SU-DHL-6 (cell line): ENCODE measurements around the gene TEAD1.

Experiments
- H2AFZ ChIP-seq: fragments of 200-600 bp; sonication (generic); 2 replicates; pipeline ENCODE4 v1.6.1; 2014; ENCODE audit warnings: low read depth, mild to moderate bottlenecking, moderate library complexity, mixed read lengths, antibody characterized with exemption, low read length; ENCODE audit not compliant: severe bottlenecking
- H3F3A ChIP-seq: fragments of 200-600 bp; shearing (Covaris generic); 2 replicates; pipeline ENCODE4 v1.6.0; 2016; ENCODE audit warnings: antibody characterized with exemption, mild to moderate bottlenecking; ENCODE audit not compliant: insufficient read depth
- H3K27ac ChIP-seq: fragments of 200-600 bp; sonication (generic); 2 replicates; pipeline ENCODE4 v1.5.1; 2016; ENCODE audit warnings: low read depth, mild to moderate bottlenecking, low read length, moderate library complexity, mixed read lengths
- H3K27me3 ChIP-seq: fragments of 200-600 bp; sonication (generic), shearing (Covaris generic); 2 replicates; pipeline ENCODE4 v1.6.0; 2014; ENCODE audit warnings: mild to moderate bottlenecking, low read length
- H3K36me3 ChIP-seq: fragments of 200-600 bp; sonication (generic); 2 replicates; pipeline ENCODE4 v1.6.1; 2014; ENCODE audit warnings: mild to moderate bottlenecking, low read length, mixed read lengths
- H3K4me2 ChIP-seq: fragments of 300-600, 200-600 bp; shearing (Covaris generic), sonication (generic); 2 replicates; pipeline ENCODE4 v1.6.0; 2014; ENCODE audit warnings: low read length, low read depth, mild to moderate bottlenecking; ENCODE audit not compliant: poor library complexity, severe bottlenecking
- H3K4me3 ChIP-seq: fragments of 200-600 bp; sonication (generic); 2 replicates; pipeline ENCODE4 v1.5.1; 2014; ENCODE audit warnings: antibody characterized with exemption, low read length, mild to moderate bottlenecking, mixed read lengths; ENCODE audit not compliant: insufficient read depth, poor library complexity, severe bottlenecking
- H3K79me2 ChIP-seq: fragments of 200-600 bp; sonication (generic); 2 replicates; pipeline ENCODE4 v1.6.1; 2014; ENCODE audit warnings: mild to moderate bottlenecking, low read length, moderate library complexity; ENCODE audit not compliant: insufficient read depth
- H3K9ac ChIP-seq: fragments of 200-600 bp; sonication (generic); 2 replicates; pipeline ENCODE4 v1.7.0; 2014; ENCODE audit warnings: mild to moderate bottlenecking, low read length
- H3K9me2 ChIP-seq: fragments of 200-600 bp; sonication (generic); replicated peaks from 2 replicates; pipeline ENCODE4 v1.6.1; 2014; ENCODE audit warnings: low read length; ENCODE audit not compliant: insufficient read depth
- H3K9me3 ChIP-seq: fragments of 200-600 bp; sonication (generic); 2 replicates; pipeline ENCODE4 v1.6.1; 2014; ENCODE audit warnings: low read length, mixed read lengths; ENCODE audit not compliant: insufficient read depth
- H4K20me1 ChIP-seq: fragments of 200-600 bp; sonication (generic); 2 replicates; pipeline ENCODE4 v1.6.1; 2014; ENCODE audit warnings: low read depth, mild to moderate bottlenecking, antibody characterized with exemption, low read length, moderate library complexity, mixed read lengths
- EZH2phosphoT487 ChIP-seq: fragments of 200-600 bp; sonication (generic), shearing (Covaris generic); conservative IDR thresholded peaks from 2 replicates; pipeline ENCODE4 v1.6.1; 2018; ENCODE audit warnings: mild to moderate bottlenecking, antibody characterized with exemption, low read length, moderate library complexity, mixed read lengths
- TF ChIP-seq, protein P1 (sequence below): fragments of 200-600 bp; sonication (generic); IDR thresholded peaks from one replicate; pipeline ENCODE4 v1.5.1; 2017; ENCODE audit warnings: antibody characterized with exemption, mild to moderate bottlenecking, low read length, moderate library complexity; ENCODE audit not compliant: insufficient read depth, poor library complexity, severe bottlenecking

TEAD1 gene

DNA sequence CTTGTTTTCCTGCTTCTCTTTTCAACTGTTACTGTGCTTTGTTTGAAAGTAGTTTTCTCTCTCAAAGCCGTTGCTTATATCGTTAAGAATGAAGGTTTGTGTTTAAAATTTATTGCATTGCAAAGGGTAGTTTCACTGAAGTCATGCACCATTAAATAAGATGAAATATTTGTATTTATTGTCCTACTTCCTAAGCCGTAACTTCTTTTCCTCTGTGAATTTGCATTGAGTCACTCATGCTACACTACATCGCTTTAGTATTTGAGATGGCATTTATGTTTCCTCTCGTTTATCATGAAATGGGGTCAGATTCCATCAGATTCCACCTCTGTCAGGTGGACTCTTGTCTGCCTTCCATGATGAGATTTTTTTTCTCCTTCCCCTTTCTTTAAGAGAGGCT lies 269.1 kb downstream of the TEAD1 start:
- Histone ChIP-seq H3K9me3 (no peaks in the 10 kb centered on the region), H2AFZ (no peak overlapping the region), H3K36me3 (no peaks in the 10 kb centered on the region), H3K27me3 (no peaks in the 10 kb centered on the region), H3K79me2 (no peaks in the 10 kb centered on the region), H3K4me3 (no peak overlapping the region), H4K20me1 (no peaks in the 10 kb centered on the region), H3K27ac (no peak overlapping the region), H3F3A (no peaks in the 10 kb centered on the region), H3K4me2 (no peak overlapping the region), H3K9ac (no peak overlapping the region), H3K9me2 (no peaks in the 10 kb centered on the region)
- TF ChIP-seq, protein P1, sequence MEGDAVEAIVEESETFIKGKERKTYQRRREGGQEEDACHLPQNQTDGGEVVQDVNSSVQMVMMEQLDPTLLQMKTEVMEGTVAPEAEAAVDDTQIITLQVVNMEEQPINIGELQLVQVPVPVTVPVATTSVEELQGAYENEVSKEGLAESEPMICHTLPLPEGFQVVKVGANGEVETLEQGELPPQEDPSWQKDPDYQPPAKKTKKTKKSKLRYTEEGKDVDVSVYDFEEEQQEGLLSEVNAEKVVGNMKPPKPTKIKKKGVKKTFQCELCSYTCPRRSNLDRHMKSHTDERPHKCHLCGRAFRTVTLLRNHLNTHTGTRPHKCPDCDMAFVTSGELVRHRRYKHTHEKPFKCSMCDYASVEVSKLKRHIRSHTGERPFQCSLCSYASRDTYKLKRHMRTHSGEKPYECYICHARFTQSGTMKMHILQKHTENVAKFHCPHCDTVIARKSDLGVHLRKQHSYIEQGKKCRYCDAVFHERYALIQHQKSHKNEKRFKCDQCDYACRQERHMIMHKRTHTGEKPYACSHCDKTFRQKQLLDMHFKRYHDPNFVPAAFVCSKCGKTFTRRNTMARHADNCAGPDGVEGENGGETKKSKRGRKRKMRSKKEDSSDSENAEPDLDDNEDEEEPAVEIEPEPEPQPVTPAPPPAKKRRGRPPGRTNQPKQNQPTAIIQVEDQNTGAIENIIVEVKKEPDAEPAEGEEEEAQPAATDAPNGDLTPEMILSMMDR: no peak
- TF ChIP-seq EZH2phosphoT487: no peak

DNA sequence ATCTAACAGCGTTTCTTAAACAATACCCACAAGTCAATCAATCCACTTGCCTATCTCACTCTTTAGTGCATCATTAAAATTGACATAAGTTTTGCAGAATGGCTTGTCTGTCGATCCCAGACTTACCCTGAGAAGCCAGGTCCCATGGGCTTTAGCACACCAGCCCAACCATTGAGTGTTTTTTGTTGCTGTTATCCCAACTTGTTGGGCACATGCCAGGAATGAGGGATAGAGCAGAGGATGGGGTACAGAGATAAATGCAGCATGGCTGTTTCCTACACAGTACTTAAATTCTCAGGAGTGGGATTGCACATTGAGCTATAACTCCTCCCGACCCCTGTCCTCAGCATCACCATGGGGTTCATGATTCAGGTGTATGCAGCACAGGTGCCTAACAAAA lies 270.7 kb downstream of the TEAD1 start:
- Histone ChIP-seq H3K9me3 (no peaks in the 10 kb centered on the region), H4K20me1 (no peaks in the 10 kb centered on the region), H3K4me2 (no peak overlapping the region), H3K36me3 (no peaks in the 10 kb centered on the region), H3K27ac (no peak overlapping the region), H3K4me3 (no peak overlapping the region), H3K9me2 (no peaks in the 10 kb centered on the region), H3K9ac (no peak overlapping the region), H3K27me3 (no peaks in the 10 kb centered on the region), H3F3A (no peaks in the 10 kb centered on the region), H2AFZ (no peak overlapping the region), H3K79me2 (no peaks in the 10 kb centered on the region)
- TF ChIP-seq, protein P1: no peak

DNA sequence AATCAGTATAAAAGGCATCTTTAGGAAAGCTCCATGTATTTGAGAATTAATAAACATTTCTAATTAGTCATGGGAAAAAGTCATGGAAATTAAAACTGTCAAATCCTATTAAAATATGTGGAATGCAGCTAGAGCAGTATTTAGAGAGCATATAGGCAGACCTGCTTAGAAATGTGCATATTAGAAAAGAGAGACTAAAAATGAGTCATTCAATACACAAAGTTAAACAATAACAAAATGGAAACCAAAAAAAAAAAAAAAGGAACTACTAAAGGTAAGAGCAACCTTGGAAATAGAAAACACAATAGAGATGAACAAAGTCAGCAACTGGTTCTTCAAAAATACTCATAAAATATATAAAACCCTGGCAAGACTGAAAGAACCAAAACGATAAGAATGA lies 275.2 kb downstream of the TEAD1 start:
- Histone ChIP-seq H4K20me1 (no peaks in the 10 kb centered on the region), H3K4me2 (no peak overlapping the region), H3K27ac (no peak overlapping the region), H3F3A (no peaks in the 10 kb centered on the region), H3K9ac (no peak overlapping the region), H3K4me3 (no peak overlapping the region), H3K36me3 (no peaks in the 10 kb centered on the region), H3K9me3 (no peaks in the 10 kb centered on the region), H3K79me2 (no peaks in the 10 kb centered on the region), H2AFZ (no peak overlapping the region), H3K9me2 (no peaks in the 10 kb centered on the region), H3K27me3 (no peaks in the 10 kb centered on the region)
- TF ChIP-seq, protein P1: no peak
- TF ChIP-seq EZH2phosphoT487: no peak

DNA sequence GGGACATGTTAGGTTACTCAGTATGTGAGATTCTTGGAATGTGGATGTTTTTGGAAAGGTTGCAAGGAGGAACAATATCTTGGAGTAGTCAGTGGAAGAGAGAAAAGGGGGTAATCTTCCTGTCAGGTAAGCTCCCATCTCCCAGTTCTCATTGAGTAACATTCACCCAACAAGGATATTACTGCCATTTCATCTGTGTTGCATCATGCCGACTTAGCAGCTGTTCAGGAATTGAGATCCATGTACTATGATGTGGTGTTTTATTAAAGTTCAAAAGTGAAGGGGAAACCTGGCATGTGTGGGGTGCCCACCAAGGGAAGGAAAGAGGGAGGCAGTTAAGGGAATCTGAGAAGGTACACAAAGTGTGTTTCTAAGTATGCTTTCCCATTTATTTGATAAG lies 276.4 kb downstream of the TEAD1 start:
- H3K27ac ChIP-seq: no peak overlapping the region
- H3K9me3 ChIP-seq: no peaks in the 10 kb centered on the region
- H3K79me2 ChIP-seq: no peaks in the 10 kb centered on the region
- H3K9me2 ChIP-seq: no peaks in the 10 kb centered on the region
- no peak for TF ChIP-seq EZH2phosphoT487
- TF ChIP-seq, protein P1: no peak
- no peaks in the 10 kb centered on the region for H4K20me1 ChIP-seq
- H3K36me3 ChIP-seq: no peaks in the 10 kb centered on the region
- H3K9ac ChIP-seq: no peak overlapping the region
- no peaks in the 10 kb centered on the region for H3F3A ChIP-seq
- no peak overlapping the region for H2AFZ ChIP-seq
- no peaks in the 10 kb centered on the region for H3K27me3 ChIP-seq
- H3K4me2 ChIP-seq: no peak overlapping the region
- H3K4me3 ChIP-seq: no peak overlapping the region
